GM19239 (cell line): ENCODE data around the gene ZNF93.
A peak's percentile ranks its signal among the peaks of the same experiment; 100 is the strongest.
"Not testable (repeated sequence)": the region's sequence is repeated elsewhere in the genome, so short reads cannot be mapped to it uniquely, and the experiment has no call there.

Experiments used
- DNase-seq: peaks from one replicate; pipeline ENCODE4 v3.0.0; 2011; ENCODE audit warnings: low spot score; ENCODE audit not compliant: insufficient read length
- FAIRE-seq: peaks from 2 replicates; lab custom pipeline; 2011; peaks lifted over from hg19 to GRCh38; lab: Jason Lieb, UNC

ZNF93 gene

GRCh38 chr19:19900729-19901444 lies at the start of gene ZNF93:
Gene ZNF93, plus strand, starts transcription at chr19:19900946. Its CDS starts 143 bp downstream, at chr19:19901089.
- DNase-seq: peak; percentile 38

GRCh38 chr19:19851740-19852139 lies 49.0 kb upstream of the ZNF93 start:
- not testable (repeated sequence) for DNase-seq, FAIRE-seq

More at GRCh38 chr19:19900729-19901444, at the start of gene ZNF93:
- peak; percentile 80 for FAIRE-seq

- FAIRE-seq (no peak), DNase-seq (no peak)
These were observed 42.0 kb upstream of the ZNF93 start for GRCh38 chr19:19858751-19859150.

- DNase-seq (no peak), FAIRE-seq (no peak)
These were observed 39.9 kb upstream of the ZNF93 start for GRCh38 chr19:19860756-19861390.

GRCh38 chr19:19865750-19866610 lies 34.8 kb upstream of the ZNF93 start, which contains the start of gene ZNF253:
Gene ZNF253, plus strand, starts transcription at chr19:19865882. Its CDS starts 115 bp downstream, at chr19:19865997.
- peak; percentile 76 for DNase-seq
- peak; percentile 87 for FAIRE-seq

- FAIRE-seq (peak; percentile 64), DNase-seq (peak; percentile 9)
These were observed 34.0 kb upstream of the ZNF93 start for GRCh38 chr19:19866611-19867248.

- FAIRE-seq, DNase-seq: not testable (repeated sequence)
These were observed 30.7 kb upstream of the ZNF93 start for GRCh38 chr19:19870086-19870485.

- FAIRE-seq (no peak), DNase-seq (no peak)
These were observed 28.8 kb upstream of the ZNF93 start for GRCh38 chr19:19871932-19872331.

- FAIRE-seq: no peak
- no peak for DNase-seq
These were observed 27.4 kb upstream of the ZNF93 start for GRCh38 chr19:19873381-19873780.

GRCh38 chr19:19877724-19878123 lies 23.0 kb upstream of the ZNF93 start:
- FAIRE-seq (no peak), DNase-seq (no peak)

GRCh38 chr19:19884583-19884982 lies 16.2 kb upstream of the ZNF93 start:
- FAIRE-seq: no peak
- no peak for DNase-seq

- not testable (repeated sequence) for DNase-seq, FAIRE-seq
These were observed 8.4 kb upstream of the ZNF93 start for GRCh38 chr19:19892055-19892941.

GRCh38 chr19:19900139-19900728 lies 512 bp upstream of the ZNF93 start:
- FAIRE-seq (peak; percentile 4), DNase-seq (no peak)

GRCh38 chr19:19907551-19907950 lies 6.8 kb downstream of the ZNF93 start:
- not testable (repeated sequence) for DNase-seq, FAIRE-seq

- FAIRE-seq: no peak
- DNase-seq: no peak
These were observed 8.9 kb downstream of the ZNF93 start for GRCh38 chr19:19909654-19910053.

GRCh38 chr19:19911150-19911549 lies 10.4 kb downstream of the ZNF93 start:
- no peak for DNase-seq
- no peak for FAIRE-seq

GRCh38 chr19:19914596-19914995 lies 13.8 kb downstream of the ZNF93 start:
- FAIRE-seq (no peak), DNase-seq (no peak)

GRCh38 chr19:19930417-19930816 lies 29.7 kb downstream of the ZNF93 start:
- FAIRE-seq, DNase-seq: not testable (repeated sequence)
